ENCODE results near the gene NUDT16L1. TPM values are rescaled to one million over a fixed set of nuclear protein-coding genes. Genes with fewer than 3 reads are reported as not detected.
A peak's percentile ranks its signal among the peaks of the same experiment; 100 is the strongest.

The NUDT16L1 gene
- total and polyA plus RNA-seq, 2 of the 4 experiments (the other 2 are of a cell fraction) = 22.9 to 44.3 TPM

- H3K79me1 ChIP-seq (ENCODE audit: low read depth in 1 of 2, low read length in 2 of 2) = peaks cover 3 to 26% of the 10 kb centered on the region in 2 experiments; a peak in 2 of 4 replicates
- peak overlapping the region; percentile 29; the same call in 1 of the 2 replicates for H3K27ac ChIP-seq (ENCODE audit: insufficient read depth, low read length)
- TF ChIP-seq FOS (IDR thresholded peaks at IDR 0.05; ENCODE audit: low read depth, low read length) (peak; percentile 55), MXI1 (IDR thresholded peaks at IDR 0.05; ENCODE audit: borderline replicate concordance, low read depth, low read length) (no peak)
- H2AK9ac ChIP-seq (replicated peaks; ENCODE audit: low read depth, low read length, poor library complexity) = no peak overlapping the region
- ChIA-PET POLR2A (ENCODE audit: unreplicated experiment) (no interaction called here), CTCF (no interaction called here)
- H3K4me3 ChIP-seq (ENCODE audit: insufficient read depth, low read depth, low read length) = no peak overlapping the region
- H3K18ac ChIP-seq (ENCODE audit: low read depth, low read length) = no peak overlapping the region
- no peak overlapping the region for H2BK120ac ChIP-seq (ENCODE audit: low read depth, low read length)
- H3K23ac ChIP-seq (ENCODE audit: low read depth, low read length) = no peak overlapping the region
- H3K14ac ChIP-seq (replicated peaks; ENCODE audit: low read depth, low read length) = no peak overlapping the region
- H4K91ac ChIP-seq (ENCODE audit: insufficient read depth, low read depth, low read length) = no peak overlapping the region
- H3K4me1 ChIP-seq (ENCODE audit: control insufficient read depth, insufficient read depth, low read length) = no peaks in the 10 kb centered on the region
- peak overlapping the region; percentile 36 for H2BK5ac ChIP-seq (ENCODE audit: low read depth, low read length, poor library complexity, severe bottlenecking)
- H2AFZ ChIP-seq (replicated peaks; ENCODE audit: low read length, poor library complexity) = no peak overlapping the region
- no peak overlapping the region for H2BK15ac ChIP-seq (ENCODE audit: low read depth, low read length)
- BruUV-seq (replicated peaks) = no TSS peak
- dilution Hi-C loops (cut with HindIII; ENCODE audit: low sequenced_read_pairs, unreplicated experiment) (no loop called here), intact Hi-C loops (cut with micrococcal nuclease) (no loop called here), in situ Hi-C loops (cut with MboI; ENCODE audit: low sequenced_read_pairs) (no loop called here)
- DNase-seq (peak; percentile 84), ATAC-seq (ENCODE audit: low read depth) (peak; percentile 93)
- H2AK5ac ChIP-seq (ENCODE audit: low read depth, low read length) = no peak overlapping the region
- no peak overlapping the region for H4K8ac ChIP-seq (ENCODE audit: low read depth in 2 of 2, low read length in 2 of 2)
- H3K4me2 ChIP-seq (ENCODE audit: low read depth, low read length) = no peak overlapping the region
- peaks cover 3% of the 10 kb centered on the region; the same call in 1 of the 2 replicates for H3K9me1 ChIP-seq (ENCODE audit: insufficient read depth, low read length)
- no peak overlapping the region for H4K5ac ChIP-seq (ENCODE audit: low read depth, low read length)
- no CpG with 5 or more reads among the region's 4 CpGs for WGBS, 2 experiments (ENCODE audit: extremely low coverage in 2 of 2, insufficient read length in 1 of 2)
- no peak overlapping the region for H3K4ac ChIP-seq (ENCODE audit: low read depth, low read length)
- H3K9me3 ChIP-seq (ENCODE audit: control insufficient read depth, insufficient read depth, low read length) = no peaks in the 10 kb centered on the region
- no peak overlapping the region for H3K9ac ChIP-seq (ENCODE audit: low read depth, low read length)
- no peaks in the 10 kb centered on the region for H3K27me3 ChIP-seq (ENCODE audit: control insufficient read depth, insufficient read depth, low read length)
- no peak overlapping the region for H2BK20ac ChIP-seq (ENCODE audit: low read depth, low read length)
- no peak overlapping the region for H3K56ac ChIP-seq (ENCODE audit: extremely low read depth, insufficient read depth, low read length)
- H3K36me3 ChIP-seq (ENCODE audit: control insufficient read depth, insufficient read depth, low read length) = peaks cover 34% of the 10 kb centered on the region
- H4K20me1 ChIP-seq (ENCODE audit: insufficient read depth, low read length) = peaks cover 10% of the 10 kb centered on the region; the same call in 1 of the 2 replicates
Observed at GRCh38 chr16:4709481-4709880, 16.1 kb downstream of the NUDT16L1 start.
